Right ventricle myocardium superior (tissue), 1 donor: ENCODE data around the gene MRAP2. TPM values are rescaled to one million over a fixed set of nuclear protein-coding genes. Genes with fewer than 3 reads are reported as not detected.
"Not testable (repeated sequence)": the region's sequence is repeated elsewhere in the genome, so short reads cannot be mapped to it uniquely, and the experiment has no call there.

Experiments used
- ATAC-seq: fragments of 200-7000 bp; cut with Tn5 transposase; one replicate; pipeline ENCODE4 v1.9.1; 2020; ENCODE audit warnings: mild to moderate bottlenecking; ENCODE audit not compliant: poor library complexity
- DNase-seq: peaks from one replicate; pipeline ENCODE4 v3.0.0-alpha.2; 2020
- intact Hi-C: fragments of 100-400 bp; cut with DNase I; formaldehyde crosslinking; loops from one replicate; pipeline ENCODE4 v1.11.2; 2022
- total RNA-seq: library from RNA; stranded (reverse); fragmentation: NEBNext Ultra II Directional; extraction: Animal tissue kit (Norgen Biotek cat#: 25700); gene quantifications from one replicate; pipeline ENCODE4 v1.2.1, GENCODE V29; 2021
- donor health status: DM: no; HTN: yes; CAD: no; lungs with severe emphysema.

Gene MRAP2
- total RNA-seq, 1 donor from 2014 or later: 0.13 TPM

- DNase-seq (no peak), ATAC-seq (no peak)
- intact Hi-C loops: no loop called here
These were observed 32.2 kb downstream of the MRAP2 start for GRCh38 chr6:84065693-84066290.

GRCh38 chr6:84066536-84066935 lies 33.0 kb downstream of the MRAP2 start:
- no peak for ATAC-seq
- intact Hi-C loops: no loop called here
- DNase-seq: no peak

GRCh38 chr6:84068873-84069272 lies 35.3 kb downstream of the MRAP2 start:
- DNase-seq, ATAC-seq, intact Hi-C loops: not testable (repeated sequence)

- ATAC-seq (no peak), DNase-seq (no peak)
- intact Hi-C loops: no loop called here
These were observed 38.9 kb downstream of the MRAP2 start for GRCh38 chr6:84072442-84072997.

- DNase-seq: no peak
These were observed 41.6 kb downstream of the MRAP2 start for GRCh38 chr6:84074988-84075781.

GRCh38 chr6:84077645-84078044 lies 44.1 kb downstream of the MRAP2 start:
- intact Hi-C loops: no loop called here
- DNase-seq (no peak), ATAC-seq (no peak)

More at GRCh38 chr6:84074988-84075781, 41.6 kb downstream of the MRAP2 start:
- ATAC-seq: no peak
- intact Hi-C loops: no loop called here

- DNase-seq (no peak), ATAC-seq (no peak)
- intact Hi-C loops: no loop called here
These were observed 44.8 kb downstream of the MRAP2 start for GRCh38 chr6:84078335-84078734.

GRCh38 chr6:84081222-84081621 lies 47.6 kb downstream of the MRAP2 start:
- intact Hi-C loops: no loop called here
- no peak for DNase-seq
- no peak for ATAC-seq

GRCh38 chr6:84082689-84083265 lies 49.2 kb downstream of the MRAP2 start:
- no peak for DNase-seq
- no peak for ATAC-seq
- intact Hi-C loops: no loop called here

GRCh38 chr6:84084705-84085104 lies 51.1 kb downstream of the MRAP2 start:
- ATAC-seq, intact Hi-C loops, DNase-seq: not testable (repeated sequence)

GRCh38 chr6:84086056-84086455 lies 52.5 kb downstream of the MRAP2 start:
- no peak for ATAC-seq
- intact Hi-C loops: no loop called here
- DNase-seq: no peak

GRCh38 chr6:84086545-84087429 lies 53.2 kb downstream of the MRAP2 start:
- DNase-seq (no peak), ATAC-seq (no peak)
- intact Hi-C loops: no loop called here

GRCh38 chr6:84089081-84089480 lies 55.5 kb downstream of the MRAP2 start:
- ATAC-seq: no peak
- DNase-seq: no peak
- intact Hi-C loops: no loop called here

- DNase-seq (no peak), ATAC-seq (no peak)
- intact Hi-C loops: no loop called here
These were observed 56.0 kb downstream of the MRAP2 start for GRCh38 chr6:84089552-84089951.

GRCh38 chr6:84093441-84094435 lies 60.2 kb downstream of the MRAP2 start:
- intact Hi-C loops: no loop called here
- no peak for DNase-seq
- ATAC-seq: no peak

- no peak for DNase-seq
- ATAC-seq: no peak
- intact Hi-C loops: no loop called here
These were observed 61.6 kb downstream of the MRAP2 start for GRCh38 chr6:84095156-84095555.

- DNase-seq (no peak), ATAC-seq (no peak)
- intact Hi-C loops: no loop called here
These were observed 69.5 kb downstream of the MRAP2 start for GRCh38 chr6:84103029-84103428.
